ENCODE results near the gene MYO7B. TPM values are rescaled to one million over a fixed set of nuclear protein-coding genes. Genes with fewer than 3 reads are reported as not detected.

Gene MYO7B
- total RNA-seq, 1 donor from 2014 or later = 0.13 TPM

GRCh38 chr2:127648321-127648720 lies 112.8 kb downstream of the MYO7B start:
- DNase-seq (ENCODE audit: low read depth in 2 of 2) = no peak

- DNase-seq (ENCODE audit: low read depth in 2 of 2) = no peak
Observed at GRCh38 chr2:127649100-127649611, 113.7 kb downstream of the MYO7B start.

GRCh38 chr2:127649684-127650040 lies 114.2 kb downstream of the MYO7B start:
- DNase-seq (ENCODE audit: low read depth in 2 of 2) = peak; percentile 66 to 86

- no peak for DNase-seq (ENCODE audit: low read depth in 2 of 2)
Observed at GRCh38 chr2:127650041-127650784, 114.7 kb downstream of the MYO7B start.

- no peak for DNase-seq (ENCODE audit: low read depth in 2 of 2)
Observed at GRCh38 chr2:127650785-127651380, 115.4 kb downstream of the MYO7B start.

GRCh38 chr2:127651381-127651809 lies 115.9 kb downstream of the MYO7B start:
- no peak for DNase-seq (ENCODE audit: low read depth in 2 of 2)

- DNase-seq (ENCODE audit: low read depth in 2 of 2) = no peak
Observed at GRCh38 chr2:127651971-127652550, 116.6 kb downstream of the MYO7B start.

- no peak for DNase-seq (ENCODE audit: low read depth in 2 of 2)
Observed at GRCh38 chr2:127652786-127653357, 117.4 kb downstream of the MYO7B start.

GRCh38 chr2:127653421-127654083 lies 118.1 kb downstream of the MYO7B start:
- no peak for DNase-seq (ENCODE audit: low read depth in 2 of 2)

- DNase-seq (ENCODE audit: low read depth in 2 of 2) = no peak
Observed at GRCh38 chr2:127654084-127654837, 118.8 kb downstream of the MYO7B start.

GRCh38 chr2:127654838-127655175 lies 119.3 kb downstream of the MYO7B start:
- DNase-seq (ENCODE audit: low read depth in 2 of 2) = no peak

- no peak for DNase-seq (ENCODE audit: low read depth in 2 of 2)
Observed at GRCh38 chr2:127655209-127656073, 120.0 kb downstream of the MYO7B start.

- no peak for DNase-seq (ENCODE audit: low read depth in 2 of 2)
Observed at GRCh38 chr2:127656569-127657231, 121.2 kb downstream of the MYO7B start.

GRCh38 chr2:127657232-127657595 lies 121.7 kb downstream of the MYO7B start:
- DNase-seq (ENCODE audit: low read depth in 2 of 2) = no peak

- no peak for DNase-seq (ENCODE audit: low read depth in 2 of 2)
Observed at GRCh38 chr2:127658146-127658545, 122.7 kb downstream of the MYO7B start.

GRCh38 chr2:127658641-127659407 lies 123.3 kb downstream of the MYO7B start:
- no peak for DNase-seq (ENCODE audit: low read depth in 2 of 2)

- peak in 1 of 2 donors; percentile 72 for DNase-seq (ENCODE audit: low read depth in 2 of 2)
Observed at GRCh38 chr2:127659408-127660290, 124.2 kb downstream of the MYO7B start.

- no peak for DNase-seq (ENCODE audit: low read depth in 2 of 2)
Observed at GRCh38 chr2:127660291-127660578, 124.8 kb downstream of the MYO7B start.
